ENCODE data around the gene LGALS4. TPM values are rescaled to one million over a fixed set of nuclear protein-coding genes. Genes with fewer than 3 reads are reported as not detected.
"Not testable (repeated sequence)": the region's sequence is repeated elsewhere in the genome, so short reads cannot be mapped to it uniquely, and the experiment has no call there.

Gene LGALS4
- total RNA-seq, 1 donor from 2014 or later: 1.3 TPM

DNA sequence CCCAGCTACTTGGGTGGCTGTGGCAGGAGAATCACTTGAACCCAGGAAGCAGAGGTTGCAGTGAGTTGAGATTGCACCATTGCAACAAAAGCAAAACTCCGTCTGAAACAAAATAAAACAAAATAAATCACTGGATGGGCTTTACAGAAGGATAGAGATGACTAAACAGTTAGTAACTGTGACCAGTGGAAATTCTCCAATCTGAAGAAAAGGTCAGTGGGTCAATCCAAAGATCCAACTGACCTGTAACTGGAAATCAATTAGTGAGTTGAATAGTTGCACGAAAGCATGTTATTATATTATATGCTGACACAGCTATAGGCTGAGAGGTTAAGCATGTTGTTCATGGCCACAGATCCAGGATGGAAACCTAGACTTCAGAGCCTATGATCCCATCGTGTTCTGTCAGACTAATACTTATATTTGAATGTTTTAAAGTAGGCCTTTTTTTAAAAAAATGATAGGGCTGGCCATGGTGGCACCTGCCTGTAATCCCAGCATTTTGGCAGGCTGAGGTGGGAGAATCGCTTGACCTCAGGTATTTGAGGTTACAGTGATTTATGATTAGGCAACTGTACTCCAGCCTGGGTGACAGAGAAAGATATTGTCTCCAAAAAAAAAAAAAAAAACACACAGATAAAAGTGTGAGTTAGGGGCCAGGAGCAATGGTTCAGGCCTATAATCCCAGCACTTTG, 17.4 kb upstream of the LGALS4 start:
- H3K27me3 Mint-ChIP-seq (ENCODE audit: insufficient read depth): no peaks in the 10 kb centered on the region
- DNase-seq (ENCODE audit: low spot score): no peak
- peak overlapping the region; percentile 23 for H3K27ac Mint-ChIP-seq
- H3K4me3 Mint-ChIP-seq: peak overlapping the region; percentile 89
- peaks cover 22% of the 10 kb centered on the region for H3K4me1 Mint-ChIP-seq (ENCODE audit: low read depth)
- H3K9me3 Mint-ChIP-seq: no peaks in the 10 kb centered on the region
- intact Hi-C loops (cut with micrococcal nuclease): loop anchor here (2.0 to 5.0 kb wide), 3 partner anchors 38 to 101 kb away; no protein-coding TSS in a partner anchor
- peaks cover 22% of the 10 kb centered on the region for H3K36me3 Mint-ChIP-seq (ENCODE audit: low read depth)

DNA sequence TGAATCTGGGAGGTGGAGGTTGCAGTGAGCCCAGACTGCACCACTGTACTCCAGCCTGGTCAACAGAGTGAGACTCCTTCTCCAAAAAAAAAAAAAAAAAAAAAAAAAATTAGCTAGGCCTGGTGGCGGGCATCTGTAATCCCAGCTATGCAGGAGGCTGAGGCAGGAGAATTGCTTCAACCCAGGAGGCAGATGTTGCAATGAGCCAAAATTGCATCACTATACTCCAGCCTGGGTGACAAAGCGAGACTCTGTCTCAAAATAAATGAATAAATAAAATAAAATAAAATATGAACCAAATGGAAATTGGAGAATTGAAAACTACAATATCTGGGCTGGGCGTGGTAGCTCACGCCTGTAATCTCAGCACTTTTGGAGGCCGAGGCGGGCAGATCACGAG, 16.5 kb upstream of the LGALS4 start:
- intact Hi-C loops (cut with micrococcal nuclease); H3K27ac Mint-ChIP-seq; DNase-seq (ENCODE audit: low spot score); H3K4me3 Mint-ChIP-seq; H3K9me3 Mint-ChIP-seq; H3K27me3 Mint-ChIP-seq (ENCODE audit: insufficient read depth): not testable (repeated sequence)
- Mint-ChIP-seq H3K36me3 (ENCODE audit: low read depth) (peaks cover 30% of the 10 kb centered on the region), H3K4me1 (ENCODE audit: low read depth) (peaks cover 22% of the 10 kb centered on the region)

DNA sequence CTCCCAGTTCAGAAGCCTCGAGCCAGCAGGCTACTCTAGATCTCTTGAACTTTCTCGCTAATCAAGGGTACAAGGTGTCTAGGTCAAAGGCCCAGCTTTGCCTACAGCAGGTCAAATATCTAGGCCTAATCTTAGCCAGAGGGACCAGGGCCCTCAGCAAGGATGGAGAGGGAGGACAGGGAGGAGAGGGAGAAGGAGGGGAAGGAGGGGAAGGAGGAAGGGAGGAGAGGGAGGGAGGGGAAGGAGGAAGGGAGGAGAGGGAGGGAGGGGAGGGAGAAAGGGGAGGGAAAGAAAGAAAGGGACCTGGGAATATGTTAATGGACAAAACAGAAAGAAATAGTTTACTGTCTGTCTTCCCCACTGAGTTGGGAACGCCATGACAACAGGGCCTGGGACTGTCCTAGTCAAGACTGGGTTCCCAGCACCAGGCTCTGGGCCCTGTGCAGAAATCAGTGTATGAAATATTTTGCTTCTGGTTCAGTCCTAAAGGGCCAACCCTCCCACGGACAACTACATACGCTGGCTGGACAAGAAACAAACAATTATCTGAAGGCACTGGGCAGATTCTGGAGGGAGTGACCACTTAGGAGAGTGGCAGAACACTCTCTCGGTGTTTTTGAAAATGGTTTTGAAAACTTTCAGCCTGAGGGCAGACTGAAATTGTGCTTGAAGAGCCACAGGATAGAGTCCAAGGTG, 14.3 kb upstream of the LGALS4 start:
- Mint-ChIP-seq H3K27ac (no peak overlapping the region), H3K36me3 (ENCODE audit: low read depth) (peaks cover 46% of the 10 kb centered on the region)

DNA sequence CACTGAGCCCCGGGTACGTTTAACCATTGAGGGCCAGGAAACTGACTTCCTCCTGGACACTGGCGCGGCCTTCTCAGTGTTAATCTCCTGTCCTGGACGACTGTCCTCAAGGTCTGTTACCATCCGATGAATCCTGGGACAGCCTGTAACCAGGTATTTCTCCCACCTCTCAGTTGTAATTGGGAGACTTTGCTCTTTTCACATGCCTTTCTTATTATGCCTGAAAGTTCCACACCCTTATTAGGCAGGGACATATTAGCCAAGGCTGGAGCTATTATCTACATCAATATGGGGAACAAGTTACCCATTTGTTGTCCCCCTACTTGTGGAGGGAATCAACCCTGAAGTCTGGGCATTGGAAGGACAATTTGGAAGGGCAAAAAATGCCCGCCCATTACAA, 13.2 kb upstream of the LGALS4 start:
- intact Hi-C loops (cut with micrococcal nuclease); DNase-seq (ENCODE audit: low spot score); H3K4me3 Mint-ChIP-seq; H3K9me3 Mint-ChIP-seq; H3K27me3 Mint-ChIP-seq (ENCODE audit: insufficient read depth); H3K27ac Mint-ChIP-seq: not testable (repeated sequence)
- H3K36me3 Mint-ChIP-seq (ENCODE audit: low read depth): peaks cover 47% of the 10 kb centered on the region
- peaks cover 11% of the 10 kb centered on the region for H3K4me1 Mint-ChIP-seq (ENCODE audit: low read depth)

More for the DNA sequence above, 14.3 kb upstream of the LGALS4 start:
- H3K4me3 Mint-ChIP-seq: no peak overlapping the region
- H3K9me3 Mint-ChIP-seq: no peaks in the 10 kb centered on the region
- H3K4me1 Mint-ChIP-seq (ENCODE audit: low read depth): peaks cover 19% of the 10 kb centered on the region
- H3K27me3 Mint-ChIP-seq (ENCODE audit: insufficient read depth): no peaks in the 10 kb centered on the region
- DNase-seq (ENCODE audit: low spot score): no peak
- intact Hi-C loops (cut with micrococcal nuclease): no loop called here

DNA sequence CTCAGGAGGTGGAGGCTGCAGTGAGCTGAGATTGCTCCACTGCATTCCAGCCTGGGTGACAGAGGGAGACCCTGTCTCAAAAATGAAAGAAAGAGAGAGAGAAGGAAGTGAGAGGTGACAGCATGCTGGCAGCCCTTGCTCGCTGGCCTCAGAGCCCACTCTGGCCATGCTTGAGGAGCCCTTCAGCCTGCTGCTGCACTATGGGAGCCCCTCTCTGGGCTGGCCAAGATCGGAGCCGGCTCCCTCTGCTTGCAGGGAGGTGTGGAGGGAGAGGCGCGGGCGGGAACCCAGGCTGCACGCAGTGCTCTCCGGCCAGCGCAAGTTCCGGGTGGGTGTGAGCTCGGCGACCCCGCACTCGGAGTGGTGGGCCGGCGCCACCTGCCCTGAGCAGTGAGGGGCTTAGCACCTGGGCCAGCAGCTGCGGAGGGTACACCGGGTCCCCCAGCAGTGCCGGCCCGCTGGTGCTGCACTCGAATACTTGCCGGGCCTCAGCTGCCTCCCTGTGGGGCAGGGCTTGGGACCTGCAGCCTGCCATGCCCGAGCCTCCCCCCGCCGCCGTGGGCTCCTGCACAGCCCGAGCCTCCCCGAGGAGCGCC, 8.6 kb upstream of the LGALS4 start:
- intact Hi-C loops (cut with micrococcal nuclease); H3K27me3 Mint-ChIP-seq (ENCODE audit: insufficient read depth); H3K27ac Mint-ChIP-seq; H3K4me3 Mint-ChIP-seq; H3K9me3 Mint-ChIP-seq; H3K4me1 Mint-ChIP-seq (ENCODE audit: low read depth); DNase-seq (ENCODE audit: low spot score): not testable (repeated sequence)
- peaks cover 40% of the 10 kb centered on the region for H3K36me3 Mint-ChIP-seq (ENCODE audit: low read depth)

DNA sequence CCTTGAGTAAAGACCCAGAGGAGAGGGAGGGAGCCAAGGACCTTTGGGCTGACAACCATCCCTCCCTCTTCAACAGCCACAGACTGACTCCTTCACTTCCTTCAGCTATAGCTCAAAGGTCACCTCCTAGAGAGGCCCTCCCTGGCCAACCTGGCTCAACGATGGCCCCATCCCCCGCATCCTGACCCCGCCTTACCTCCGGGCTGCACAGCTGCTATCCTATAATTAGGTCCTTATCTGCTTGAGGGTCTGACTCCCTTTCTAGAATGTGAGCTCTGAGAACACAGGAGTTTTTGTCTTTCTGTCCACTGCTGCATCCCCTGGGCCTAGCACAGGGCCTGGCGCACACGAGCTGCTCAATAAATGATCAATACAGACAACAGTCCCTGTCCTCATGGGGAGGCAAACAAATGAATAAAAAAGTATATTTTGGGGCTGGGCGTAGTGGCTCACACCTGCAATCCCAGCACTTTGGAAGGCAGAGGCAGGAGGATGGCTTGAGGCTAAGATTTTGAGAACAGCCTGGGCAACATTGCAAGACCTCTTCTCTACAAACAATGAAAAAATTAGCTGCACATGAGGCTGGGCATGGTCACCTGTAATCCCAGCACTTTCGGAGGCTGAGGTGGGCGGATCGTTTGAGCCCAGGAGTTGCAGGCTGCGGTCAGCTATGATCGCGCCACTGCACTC, 6.6 kb upstream of the LGALS4 start:
- H3K4me3 Mint-ChIP-seq: no peak overlapping the region
- DNase-seq (ENCODE audit: low spot score): no peak
- intact Hi-C loops (cut with micrococcal nuclease): no loop called here
- H3K27ac Mint-ChIP-seq: peak overlapping the region; percentile 48
- H3K9me3 Mint-ChIP-seq: no peaks in the 10 kb centered on the region
- no peaks in the 10 kb centered on the region for H3K27me3 Mint-ChIP-seq (ENCODE audit: insufficient read depth)
- peaks cover 32% of the 10 kb centered on the region for H3K36me3 Mint-ChIP-seq (ENCODE audit: low read depth)
- H3K4me1 Mint-ChIP-seq (ENCODE audit: low read depth): no peaks in the 10 kb centered on the region

DNA sequence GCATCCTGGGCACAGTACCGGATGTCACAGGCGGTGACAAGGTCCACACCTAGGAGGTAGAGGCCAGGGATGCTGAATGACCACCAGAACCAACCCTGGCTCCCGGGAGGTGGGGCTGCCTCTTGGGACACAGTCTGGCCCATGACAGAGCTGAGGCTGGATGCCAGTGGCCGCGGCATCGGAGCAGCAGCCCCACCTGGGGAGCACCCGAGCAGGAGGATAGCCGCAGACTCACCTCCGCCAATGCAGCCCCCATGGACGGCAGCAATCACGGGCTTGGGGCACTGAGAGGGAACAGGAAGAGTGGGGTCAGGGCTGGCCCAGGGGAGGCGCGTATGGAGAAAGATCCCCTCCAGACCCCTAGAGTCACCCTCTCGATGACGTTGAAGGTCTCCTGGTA, 4.3 kb upstream of the LGALS4 start:
- peaks cover 14% of the 10 kb centered on the region for H3K36me3 Mint-ChIP-seq (ENCODE audit: low read depth)
- H3K9me3 Mint-ChIP-seq: no peaks in the 10 kb centered on the region
- H3K4me3 Mint-ChIP-seq: no peak overlapping the region
- H3K4me1 Mint-ChIP-seq (ENCODE audit: low read depth): no peaks in the 10 kb centered on the region
- H3K27ac Mint-ChIP-seq: no peak overlapping the region
- no peaks in the 10 kb centered on the region for H3K27me3 Mint-ChIP-seq (ENCODE audit: insufficient read depth)
- DNase-seq (ENCODE audit: low spot score): no peak
- intact Hi-C loops (cut with micrococcal nuclease): no loop called here

DNA sequence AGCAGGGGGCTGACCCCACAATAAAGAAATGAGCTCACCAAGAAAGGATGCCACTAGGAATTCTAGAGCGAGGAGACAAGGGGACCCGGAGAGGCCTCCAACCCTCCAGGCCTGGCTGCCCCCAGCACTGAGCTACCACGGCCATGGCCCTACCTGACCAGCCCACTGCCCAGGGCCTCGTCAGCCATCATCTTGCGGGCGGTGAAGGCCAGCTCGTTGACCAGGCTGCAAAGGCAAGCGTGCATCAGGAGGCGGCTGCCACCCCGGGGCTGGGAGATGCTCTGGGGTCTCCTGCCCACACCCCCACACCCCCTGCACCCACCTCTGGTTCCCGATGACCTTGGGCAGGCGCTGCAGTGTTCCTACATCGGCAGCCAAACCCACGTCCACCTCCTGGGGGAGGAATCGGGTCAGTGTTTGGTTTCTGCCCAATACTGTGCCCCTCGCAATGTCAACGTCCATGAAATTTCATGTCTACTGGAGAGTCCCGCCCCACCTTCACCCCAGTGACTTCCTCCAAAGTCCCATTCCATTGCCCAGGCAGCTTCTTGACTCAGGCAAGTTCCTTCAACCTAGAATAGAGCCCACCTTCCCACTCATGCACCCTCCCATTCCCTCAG, 3.5 kb upstream of the LGALS4 start:
- Mint-ChIP-seq H3K4me1 (ENCODE audit: low read depth) (no peaks in the 10 kb centered on the region), H3K4me3 (no peak overlapping the region), H3K9me3 (no peaks in the 10 kb centered on the region), H3K27me3 (ENCODE audit: insufficient read depth) (no peaks in the 10 kb centered on the region), H3K27ac (no peak overlapping the region), H3K36me3 (ENCODE audit: low read depth) (peaks cover 11% of the 10 kb centered on the region)
- intact Hi-C loops (cut with micrococcal nuclease): no loop called here
- no peak for DNase-seq (ENCODE audit: low spot score)

DNA sequence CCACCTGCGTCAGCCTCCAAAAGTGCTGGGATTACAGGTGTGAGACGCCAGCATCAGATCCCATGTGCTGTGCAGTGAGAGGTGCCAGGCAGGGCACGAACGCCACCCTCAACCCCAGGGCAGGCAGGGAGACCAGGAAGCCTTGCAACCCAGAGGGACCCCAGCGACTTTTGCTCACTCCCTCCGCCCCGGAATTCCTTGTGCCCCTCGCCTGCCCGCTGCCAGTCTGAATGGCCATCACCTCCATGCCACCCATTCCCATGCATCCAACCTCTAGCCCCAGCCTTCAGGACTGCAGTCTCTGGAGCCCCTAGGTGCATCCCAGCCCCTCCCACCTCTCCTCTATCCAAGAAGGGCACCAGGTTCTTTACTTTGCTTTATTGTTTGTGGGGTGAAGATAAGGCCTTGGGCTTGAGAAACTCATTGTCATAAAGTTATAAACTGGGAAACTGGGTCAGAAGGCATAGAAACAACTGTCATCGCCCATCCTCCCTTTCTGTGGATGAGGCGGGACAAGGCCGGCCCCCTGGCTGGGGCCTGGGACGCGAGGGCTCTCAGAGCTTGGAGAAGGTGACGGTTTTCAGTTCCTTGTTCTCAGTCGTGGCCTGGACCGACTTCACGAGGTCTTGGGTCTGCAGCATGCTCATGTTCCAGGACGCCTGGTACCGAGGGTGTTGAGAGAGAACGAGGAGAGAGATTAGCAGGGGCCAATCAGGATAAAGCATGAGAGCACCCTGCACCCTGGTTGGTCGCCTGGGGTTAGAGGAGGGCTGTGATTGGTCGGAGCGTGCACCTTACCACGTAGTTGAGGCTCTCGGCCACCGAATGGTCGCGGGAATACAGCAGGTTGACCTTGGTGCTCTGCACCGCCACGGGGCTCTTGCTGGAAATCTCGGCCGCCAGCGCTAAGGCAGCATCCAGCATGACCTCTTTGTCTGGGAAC, 2.6 kb upstream of the LGALS4 start:
- no peak for DNase-seq (ENCODE audit: low spot score)
- H3K27ac Mint-ChIP-seq: no peak overlapping the region
- intact Hi-C loops (cut with micrococcal nuclease): no loop called here
- H3K4me1 Mint-ChIP-seq (ENCODE audit: low read depth): no peaks in the 10 kb centered on the region
- no peak overlapping the region for H3K4me3 Mint-ChIP-seq
- peaks cover 6% of the 10 kb centered on the region for H3K36me3 Mint-ChIP-seq (ENCODE audit: low read depth)
- no peaks in the 10 kb centered on the region for H3K9me3 Mint-ChIP-seq
- no peaks in the 10 kb centered on the region for H3K27me3 Mint-ChIP-seq (ENCODE audit: insufficient read depth)

DNA sequence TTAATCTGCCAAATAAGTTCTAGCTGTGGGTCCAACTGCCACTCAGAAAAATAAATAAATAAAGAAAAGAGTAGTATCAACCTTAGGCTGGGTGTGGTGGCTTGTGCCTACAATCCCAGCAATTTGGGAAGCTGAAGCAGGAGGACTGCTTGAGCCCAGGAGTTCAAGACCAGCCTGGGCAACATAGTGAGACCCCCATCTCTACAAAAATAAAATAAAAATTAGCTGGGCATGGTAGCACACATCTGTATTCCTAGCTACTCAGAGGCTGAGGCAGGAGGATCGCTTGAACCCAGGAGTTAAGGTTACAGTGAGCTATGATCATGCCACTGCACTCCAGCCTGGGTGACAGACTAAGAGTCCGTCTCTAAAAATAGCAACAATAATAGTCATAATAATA, 1.2 kb upstream of the LGALS4 start:
- H3K27ac Mint-ChIP-seq; DNase-seq (ENCODE audit: low spot score); H3K4me3 Mint-ChIP-seq; intact Hi-C loops (cut with micrococcal nuclease); H3K9me3 Mint-ChIP-seq; H3K4me1 Mint-ChIP-seq (ENCODE audit: low read depth); H3K36me3 Mint-ChIP-seq (ENCODE audit: low read depth); H3K27me3 Mint-ChIP-seq (ENCODE audit: insufficient read depth): not testable (repeated sequence)

DNA sequence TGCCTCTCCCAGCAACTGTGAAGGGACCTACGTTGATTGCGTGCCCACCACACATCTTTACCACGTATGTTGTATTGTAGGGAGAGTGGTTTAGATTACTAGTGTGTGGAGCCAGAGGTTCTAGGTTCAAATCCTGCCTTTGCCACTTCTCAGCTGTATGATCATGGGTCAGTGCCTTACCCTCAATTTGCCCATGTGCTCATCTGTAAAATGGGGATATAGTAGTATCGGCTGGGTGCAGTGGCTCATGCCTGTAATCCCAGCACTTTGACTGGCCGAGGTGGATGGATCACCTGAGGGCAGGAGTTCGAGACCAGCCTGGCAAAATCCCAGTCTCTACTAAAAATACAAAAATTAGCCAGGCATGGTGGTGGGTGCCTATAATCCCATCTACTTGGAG, 578 bp upstream of the LGALS4 start:
- Mint-ChIP-seq H3K9me3 (no peaks in the 10 kb centered on the region), H3K4me1 (ENCODE audit: low read depth) (no peaks in the 10 kb centered on the region), H3K27me3 (ENCODE audit: insufficient read depth) (no peaks in the 10 kb centered on the region), H3K27ac (no peak overlapping the region), H3K36me3 (ENCODE audit: low read depth) (peaks cover 6% of the 10 kb centered on the region), H3K4me3 (no peak overlapping the region)
- intact Hi-C loops (cut with micrococcal nuclease): no loop called here
- DNase-seq (ENCODE audit: low spot score): no peak
